HG02973 (cell line): ENCODE results near the gene MOV10L1.

Source experiments
- ATAC-seq: cut with Tn5 transposase; IDR thresholded peaks from one replicate; pipeline ENCODE4 v1.9.1; 2021; ENCODE audit warnings: moderate library complexity; ENCODE audit not compliant: unreplicated experiment

MOV10L1 gene

GRCh38 chr22:50058906-50059880, 30.6 kb upstream of the MOV10L1 start:
- no peak for ATAC-seq

- no peak for ATAC-seq
Observed at GRCh38 chr22:50059881-50060262, 29.9 kb upstream of the MOV10L1 start.

GRCh38 chr22:50060441-50061140, 29.2 kb upstream of the MOV10L1 start:
- no peak for ATAC-seq

- no peak for ATAC-seq
Observed at GRCh38 chr22:50061141-50061823, 28.5 kb upstream of the MOV10L1 start.

GRCh38 chr22:50061824-50062355, 27.9 kb upstream of the MOV10L1 start:
- ATAC-seq = no peak

- no peak for ATAC-seq
Observed at GRCh38 chr22:50062509-50063135, 27.2 kb upstream of the MOV10L1 start.

- no peak for ATAC-seq
Observed at GRCh38 chr22:50063589-50064393, 26.0 kb upstream of the MOV10L1 start.

GRCh38 chr22:50064453-50064852, 25.4 kb upstream of the MOV10L1 start:
- ATAC-seq = no peak

- no peak for ATAC-seq
Observed at GRCh38 chr22:50067244-50067643, 22.6 kb upstream of the MOV10L1 start.

GRCh38 chr22:50068096-50068495, 21.7 kb upstream of the MOV10L1 start:
- no peak for ATAC-seq

GRCh38 chr22:50070366-50070765, 19.4 kb upstream of the MOV10L1 start:
- no peak for ATAC-seq

GRCh38 chr22:50071432-50072166, 18.2 kb upstream of the MOV10L1 start:
- no peak for ATAC-seq

- ATAC-seq = no peak
Observed at GRCh38 chr22:50072167-50072555, 17.6 kb upstream of the MOV10L1 start.

GRCh38 chr22:50072714-50073538, 16.9 kb upstream of the MOV10L1 start:
- no peak for ATAC-seq

GRCh38 chr22:50074056-50074455, 15.8 kb upstream of the MOV10L1 start:
- ATAC-seq = no peak

GRCh38 chr22:50074551-50075530, 15.0 kb upstream of the MOV10L1 start:
- ATAC-seq = no peak
